ENCODE results near the gene MRPL43. TPM values are rescaled to one million over a fixed set of nuclear protein-coding genes. Genes with fewer than 3 reads are reported as not detected.

The MRPL43 gene
- total RNA-seq, 1 donor from 2014 or later = 41.2 TPM

- Histone ChIP-seq H3K27me3 (ENCODE audit: control insufficient read depth in 3 of 3, insufficient read depth in 3 of 3, low read length in 3 of 3) (no peaks in the 10 kb centered on the region), H3K9me3 (ENCODE audit: control insufficient read depth in 3 of 3, low read length in 3 of 3) (no peaks in the 10 kb centered on the region), H3K9ac (ENCODE audit: low read depth in 1 of 3, low read length in 3 of 3) (no peak overlapping the region), H3K4me3 (ENCODE audit: low read length in 3 of 3) (no peak overlapping the region), H3K36me3 (ENCODE audit: control insufficient read depth in 3 of 3, insufficient read depth in 3 of 3, low read length in 3 of 3) (peaks cover 43 to 54% (median 51%) of the 10 kb centered on the region in 3 donors), H3K27ac (ENCODE audit: low read depth, low read length) (no peak overlapping the region), H3K4me1 (ENCODE audit: control insufficient read depth in 3 of 3, insufficient read depth in 3 of 3, low read length in 3 of 3) (peaks cover 25 to 56% (median 36%) of the 10 kb centered on the region in 3 donors)
Observed at GRCh38 chr10:100985336-100985735, 2.0 kb downstream of the MRPL43 start.

GRCh38 chr10:100984672-100985177 lies 2.6 kb downstream of the MRPL43 start:
- H3K9me3 ChIP-seq (ENCODE audit: control insufficient read depth in 3 of 3, low read length in 3 of 3) = no peaks in the 10 kb centered on the region
- no peak overlapping the region for H3K4me3 ChIP-seq (ENCODE audit: low read length in 3 of 3)
- H3K4me1 ChIP-seq (ENCODE audit: control insufficient read depth in 3 of 3, insufficient read depth in 3 of 3, low read length in 3 of 3) = peaks cover 24 to 52% (median 33%) of the 10 kb centered on the region in 3 donors
- peaks cover 45 to 55% (median 54%) of the 10 kb centered on the region in 3 donors for H3K36me3 ChIP-seq (ENCODE audit: control insufficient read depth in 3 of 3, insufficient read depth in 3 of 3, low read length in 3 of 3)
- H3K27ac ChIP-seq (ENCODE audit: low read depth, low read length) = no peak overlapping the region
- no peaks in the 10 kb centered on the region for H3K27me3 ChIP-seq (ENCODE audit: control insufficient read depth in 3 of 3, insufficient read depth in 3 of 3, low read length in 3 of 3)
- H3K9ac ChIP-seq (ENCODE audit: low read depth in 1 of 3, low read length in 3 of 3) = no peak overlapping the region

- Histone ChIP-seq H3K9me3 (ENCODE audit: control insufficient read depth in 3 of 3, low read length in 3 of 3) (no peaks in the 10 kb centered on the region), H3K9ac (ENCODE audit: low read depth in 1 of 3, low read length in 3 of 3) (no peak overlapping the region), H3K27me3 (ENCODE audit: control insufficient read depth in 3 of 3, insufficient read depth in 3 of 3, low read length in 3 of 3) (no peaks in the 10 kb centered on the region), H3K4me1 (ENCODE audit: control insufficient read depth in 3 of 3, insufficient read depth in 3 of 3, low read length in 3 of 3) (peaks cover 24 to 45% (median 28%) of the 10 kb centered on the region in 3 donors), H3K27ac (ENCODE audit: low read depth, low read length) (no peak overlapping the region), H3K4me3 (ENCODE audit: low read length in 3 of 3) (no peak overlapping the region), H3K36me3 (ENCODE audit: control insufficient read depth in 3 of 3, insufficient read depth in 3 of 3, low read length in 3 of 3) (peaks cover 40 to 55% (median 51%) of the 10 kb centered on the region in 3 donors)
Observed at GRCh38 chr10:100983868-100984671, 3.2 kb downstream of the MRPL43 start.

GRCh38 chr10:100982916-100983830 lies 4.1 kb downstream of the MRPL43 start:
- Histone ChIP-seq H3K27me3 (ENCODE audit: control insufficient read depth in 3 of 3, insufficient read depth in 3 of 3, low read length in 3 of 3) (no peaks in the 10 kb centered on the region), H3K9me3 (ENCODE audit: control insufficient read depth in 3 of 3, low read length in 3 of 3) (no peaks in the 10 kb centered on the region), H3K4me3 (ENCODE audit: low read length in 3 of 3) (no peak overlapping the region), H3K4me1 (ENCODE audit: control insufficient read depth in 3 of 3, insufficient read depth in 3 of 3, low read length in 3 of 3) (peaks cover 18 to 36% (median 19%) of the 10 kb centered on the region in 3 donors), H3K36me3 (ENCODE audit: control insufficient read depth in 3 of 3, insufficient read depth in 3 of 3, low read length in 3 of 3) (peaks cover 41 to 64% (median 57%) of the 10 kb centered on the region in 3 donors), H3K9ac (ENCODE audit: low read depth in 1 of 3, low read length in 3 of 3) (peak overlapping the region in 1 of 3 donors; percentile 33), H3K27ac (ENCODE audit: low read depth, low read length) (no peak overlapping the region)

- Histone ChIP-seq H3K4me3 (ENCODE audit: low read length in 3 of 3) (no peak overlapping the region), H3K4me1 (ENCODE audit: control insufficient read depth in 3 of 3, insufficient read depth in 3 of 3, low read length in 3 of 3) (peaks cover 4 to 17% (median 4%) of the 10 kb centered on the region in 3 donors), H3K27ac (ENCODE audit: low read depth, low read length) (no peak overlapping the region), H3K9ac (ENCODE audit: low read depth in 1 of 3, low read length in 3 of 3) (no peak overlapping the region), H3K36me3 (ENCODE audit: control insufficient read depth in 3 of 3, insufficient read depth in 3 of 3, low read length in 3 of 3) (peaks cover 39 to 71% (median 69%) of the 10 kb centered on the region in 3 donors), H3K27me3 (ENCODE audit: control insufficient read depth in 3 of 3, insufficient read depth in 3 of 3, low read length in 3 of 3) (no peaks in the 10 kb centered on the region), H3K9me3 (ENCODE audit: control insufficient read depth in 3 of 3, low read length in 3 of 3) (no peaks in the 10 kb centered on the region)
Observed at GRCh38 chr10:100981178-100981772, 6.0 kb downstream of the MRPL43 start.

GRCh38 chr10:100980711-100981110 lies 6.6 kb downstream of the MRPL43 start:
- H3K4me3 ChIP-seq (ENCODE audit: low read length in 3 of 3) = no peak overlapping the region
- no peak overlapping the region for H3K9ac ChIP-seq (ENCODE audit: low read depth in 1 of 3, low read length in 3 of 3)
- no peaks in the 10 kb centered on the region for H3K27me3 ChIP-seq (ENCODE audit: control insufficient read depth in 3 of 3, insufficient read depth in 3 of 3, low read length in 3 of 3)
- peaks cover 0 to 11% (median 2%) of the 10 kb centered on the region in 3 donors for H3K4me1 ChIP-seq (ENCODE audit: control insufficient read depth in 3 of 3, insufficient read depth in 3 of 3, low read length in 3 of 3)
- H3K27ac ChIP-seq (ENCODE audit: low read depth, low read length) = no peak overlapping the region
- H3K9me3 ChIP-seq (ENCODE audit: control insufficient read depth in 3 of 3, low read length in 3 of 3) = no peaks in the 10 kb centered on the region
- peaks cover 33 to 71% (median 64%) of the 10 kb centered on the region in 3 donors for H3K36me3 ChIP-seq (ENCODE audit: control insufficient read depth in 3 of 3, insufficient read depth in 3 of 3, low read length in 3 of 3)

GRCh38 chr10:100980311-100980710 lies 7.0 kb downstream of the MRPL43 start:
- H3K36me3 ChIP-seq (ENCODE audit: control insufficient read depth in 3 of 3, insufficient read depth in 3 of 3, low read length in 3 of 3) = peaks cover 33 to 69% (median 60%) of the 10 kb centered on the region in 3 donors
- H3K27me3 ChIP-seq (ENCODE audit: control insufficient read depth in 3 of 3, insufficient read depth in 3 of 3, low read length in 3 of 3) = no peaks in the 10 kb centered on the region
- H3K4me3 ChIP-seq (ENCODE audit: low read length in 3 of 3) = no peak overlapping the region
- no peak overlapping the region for H3K27ac ChIP-seq (ENCODE audit: low read depth, low read length)
- no peaks in the 10 kb centered on the region for H3K9me3 ChIP-seq (ENCODE audit: control insufficient read depth in 3 of 3, low read length in 3 of 3)
- H3K4me1 ChIP-seq (ENCODE audit: control insufficient read depth in 3 of 3, insufficient read depth in 3 of 3, low read length in 3 of 3) = peaks cover 0 to 7% (median 2%) of the 10 kb centered on the region in 3 donors
- H3K9ac ChIP-seq (ENCODE audit: low read depth in 1 of 3, low read length in 3 of 3) = no peak overlapping the region

GRCh38 chr10:100979791-100980272 lies 7.5 kb downstream of the MRPL43 start:
- Histone ChIP-seq H3K4me3 (ENCODE audit: low read length in 3 of 3) (no peak overlapping the region), H3K27me3 (ENCODE audit: control insufficient read depth in 3 of 3, insufficient read depth in 3 of 3, low read length in 3 of 3) (no peaks in the 10 kb centered on the region), H3K36me3 (ENCODE audit: control insufficient read depth in 3 of 3, insufficient read depth in 3 of 3, low read length in 3 of 3) (peaks cover 30 to 65% (median 56%) of the 10 kb centered on the region in 3 donors), H3K27ac (ENCODE audit: low read depth, low read length) (no peak overlapping the region), H3K4me1 (ENCODE audit: control insufficient read depth in 3 of 3, insufficient read depth in 3 of 3, low read length in 3 of 3) (peaks cover 0 to 4% (median 2%) of the 10 kb centered on the region in 3 donors), H3K9ac (ENCODE audit: low read depth in 1 of 3, low read length in 3 of 3) (no peak overlapping the region), H3K9me3 (ENCODE audit: control insufficient read depth in 3 of 3, low read length in 3 of 3) (no peaks in the 10 kb centered on the region)

- H3K9me3 ChIP-seq (ENCODE audit: control insufficient read depth in 3 of 3, low read length in 3 of 3) = no peaks in the 10 kb centered on the region
- H3K9ac ChIP-seq (ENCODE audit: low read depth in 1 of 3, low read length in 3 of 3) = no peak overlapping the region
- no peak overlapping the region for H3K27ac ChIP-seq (ENCODE audit: low read depth, low read length)
- peaks cover 27 to 60% (median 46%) of the 10 kb centered on the region in 3 donors for H3K36me3 ChIP-seq (ENCODE audit: control insufficient read depth in 3 of 3, insufficient read depth in 3 of 3, low read length in 3 of 3)
- H3K4me1 ChIP-seq (ENCODE audit: control insufficient read depth in 3 of 3, insufficient read depth in 3 of 3, low read length in 3 of 3) = peaks cover 0 to 4% (median 2%) of the 10 kb centered on the region in 3 donors
- H3K27me3 ChIP-seq (ENCODE audit: control insufficient read depth in 3 of 3, insufficient read depth in 3 of 3, low read length in 3 of 3) = no peaks in the 10 kb centered on the region
- no peak overlapping the region for H3K4me3 ChIP-seq (ENCODE audit: low read length in 3 of 3)
Observed at GRCh38 chr10:100978901-100979195, 8.4 kb downstream of the MRPL43 start.

All from skeletal muscle tissue (tissue), 4 donors.